HG03103 (cell line): ENCODE measurements around the gene TMEM237.

Source experiments
- ATAC-seq: cut with Tn5 transposase; IDR thresholded peaks from one replicate; pipeline ENCODE4 v1.9.1; 2021; ENCODE audit warnings: low read depth; ENCODE audit not compliant: unreplicated experiment

Gene TMEM237

GRCh38 chr2:201642579-201643215 is 606 bp downstream of the TMEM237 start:
- peak; percentile 75 for ATAC-seq

DNA sequence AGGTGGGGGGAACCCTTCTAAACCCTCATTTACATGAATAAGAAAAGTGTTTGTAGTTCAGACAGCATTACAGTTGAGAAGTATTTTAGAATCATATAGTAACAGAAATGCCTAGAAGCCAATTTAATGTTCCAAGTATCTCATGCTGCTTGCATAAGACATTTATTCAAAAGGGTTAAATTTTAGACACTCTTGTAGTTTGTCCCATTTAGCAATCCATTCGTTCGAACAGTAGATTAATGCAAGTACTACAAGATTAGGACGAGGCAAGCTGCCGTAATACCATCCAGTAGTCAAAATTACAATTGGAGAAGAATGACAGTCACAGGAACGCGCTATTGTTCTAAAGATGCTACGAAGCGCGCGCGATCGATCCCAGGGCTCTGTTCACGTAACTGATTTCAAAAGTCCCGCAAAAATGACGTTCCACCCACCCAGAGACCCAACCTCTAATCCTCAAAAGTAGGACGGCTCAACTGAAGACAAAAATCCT is 1.2 kb downstream of the TMEM237 start:
- peak; percentile 37 for ATAC-seq

DNA sequence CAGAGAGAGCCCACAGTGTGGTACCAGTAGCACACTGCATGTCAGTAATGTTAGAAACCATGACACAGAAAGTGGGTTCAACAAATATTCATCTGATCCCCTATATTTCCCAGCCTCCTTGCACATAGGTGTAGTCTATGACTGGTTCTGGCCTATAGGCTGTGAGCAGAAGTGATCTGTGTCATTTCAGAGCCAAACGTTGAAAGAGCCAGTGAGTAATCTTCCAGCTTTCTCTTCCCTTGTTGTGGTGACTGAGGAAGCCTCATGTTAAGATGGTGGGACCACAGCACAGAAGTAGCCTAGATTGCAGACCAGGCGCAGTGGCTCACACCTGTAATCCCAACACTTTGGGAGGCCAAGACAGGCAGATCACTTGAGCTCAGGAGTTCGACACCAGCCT is 4.1 kb downstream of the TMEM237 start:
- no peak for ATAC-seq

DNA sequence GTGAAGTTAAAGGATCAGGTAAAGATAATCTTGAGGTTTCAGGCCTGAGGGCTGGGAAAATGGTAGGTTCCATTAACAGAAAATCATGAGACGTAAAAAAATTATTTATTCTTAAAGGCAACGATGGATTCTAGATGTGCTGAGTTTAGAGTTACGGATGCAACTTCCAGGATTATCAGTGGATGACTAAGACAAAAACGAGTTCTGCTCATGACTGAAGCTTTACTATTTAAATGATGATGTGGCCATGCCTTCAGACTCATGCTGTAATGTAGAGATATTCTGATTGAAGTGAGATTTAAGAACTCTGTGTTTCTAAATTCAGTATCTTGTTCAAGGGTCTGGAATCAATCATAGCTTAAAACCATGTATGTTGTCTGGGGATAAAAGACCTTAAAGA is 5.0 kb downstream of the TMEM237 start:
- ATAC-seq = no peak

DNA sequence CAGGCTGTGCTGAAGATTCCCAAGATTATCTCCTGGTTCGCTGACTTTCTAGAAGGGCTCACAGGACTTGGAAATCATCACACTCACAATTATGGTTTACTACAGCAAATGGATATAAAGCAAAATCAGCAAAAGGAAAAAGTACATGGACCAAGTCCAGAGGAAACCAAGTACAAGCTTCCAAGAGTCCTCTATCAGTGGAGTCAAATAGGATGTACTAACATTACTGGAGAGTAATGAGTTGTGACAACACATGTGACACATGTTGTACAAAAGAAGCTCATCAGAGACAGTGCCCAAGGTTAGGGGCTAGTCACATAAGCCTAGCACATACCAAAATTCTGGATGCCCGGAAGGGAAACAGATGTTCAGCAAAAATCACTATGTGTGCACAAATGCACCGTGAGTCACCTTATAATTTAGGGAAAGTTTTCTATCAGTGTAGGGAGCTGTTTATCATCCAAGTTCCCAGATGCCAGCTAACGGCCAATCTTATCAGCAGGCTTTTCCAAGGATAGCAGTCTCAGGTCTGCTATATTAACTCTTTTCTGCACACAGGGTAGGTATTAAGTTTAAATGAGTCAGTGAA is 9.5 kb downstream of the TMEM237 start:
- ATAC-seq = no peak

- no peak for ATAC-seq
Observed at GRCh38 chr2:201631041-201631440, 12.3 kb downstream of the TMEM237 start.

GRCh38 chr2:201630577-201630976 is 12.7 kb downstream of the TMEM237 start:
- ATAC-seq = no peak

GRCh38 chr2:201628545-201628944 is 14.8 kb downstream of the TMEM237 start:
- ATAC-seq = no peak

DNA sequence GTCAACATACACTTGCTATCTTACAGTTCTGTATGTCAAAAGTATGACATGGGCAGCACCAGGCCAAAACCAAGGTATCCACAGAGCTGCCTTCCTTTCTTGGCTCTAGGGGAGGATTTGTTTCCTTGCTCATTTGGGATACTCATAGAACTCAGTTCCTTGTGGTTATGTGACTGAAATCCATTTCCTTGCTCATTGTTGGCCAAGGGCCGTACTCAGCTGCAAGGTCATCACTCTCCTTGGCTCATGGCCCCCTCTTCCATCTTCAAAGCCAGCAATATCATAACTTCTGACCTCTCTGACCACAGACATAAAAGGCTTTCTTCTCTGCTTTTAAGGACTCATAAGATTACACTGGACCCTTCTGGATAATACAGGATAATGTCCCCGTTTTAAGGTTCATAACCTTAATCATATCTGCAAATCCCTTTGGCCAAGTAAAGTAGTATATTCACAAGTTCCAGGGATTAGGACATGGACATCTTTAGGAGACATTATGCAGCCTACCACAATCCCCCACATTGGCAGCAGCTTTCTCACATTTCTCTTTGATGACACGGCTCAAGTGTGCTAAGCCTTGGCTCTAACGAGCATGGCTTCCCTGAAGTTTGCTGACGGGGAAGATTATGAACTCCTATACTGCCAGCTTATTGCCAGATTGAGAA is 20.9 kb downstream of the TMEM237 start:
- no peak for ATAC-seq

GRCh38 chr2:201621293-201621999 is 21.9 kb downstream of the TMEM237 start:
- ATAC-seq = no peak

DNA sequence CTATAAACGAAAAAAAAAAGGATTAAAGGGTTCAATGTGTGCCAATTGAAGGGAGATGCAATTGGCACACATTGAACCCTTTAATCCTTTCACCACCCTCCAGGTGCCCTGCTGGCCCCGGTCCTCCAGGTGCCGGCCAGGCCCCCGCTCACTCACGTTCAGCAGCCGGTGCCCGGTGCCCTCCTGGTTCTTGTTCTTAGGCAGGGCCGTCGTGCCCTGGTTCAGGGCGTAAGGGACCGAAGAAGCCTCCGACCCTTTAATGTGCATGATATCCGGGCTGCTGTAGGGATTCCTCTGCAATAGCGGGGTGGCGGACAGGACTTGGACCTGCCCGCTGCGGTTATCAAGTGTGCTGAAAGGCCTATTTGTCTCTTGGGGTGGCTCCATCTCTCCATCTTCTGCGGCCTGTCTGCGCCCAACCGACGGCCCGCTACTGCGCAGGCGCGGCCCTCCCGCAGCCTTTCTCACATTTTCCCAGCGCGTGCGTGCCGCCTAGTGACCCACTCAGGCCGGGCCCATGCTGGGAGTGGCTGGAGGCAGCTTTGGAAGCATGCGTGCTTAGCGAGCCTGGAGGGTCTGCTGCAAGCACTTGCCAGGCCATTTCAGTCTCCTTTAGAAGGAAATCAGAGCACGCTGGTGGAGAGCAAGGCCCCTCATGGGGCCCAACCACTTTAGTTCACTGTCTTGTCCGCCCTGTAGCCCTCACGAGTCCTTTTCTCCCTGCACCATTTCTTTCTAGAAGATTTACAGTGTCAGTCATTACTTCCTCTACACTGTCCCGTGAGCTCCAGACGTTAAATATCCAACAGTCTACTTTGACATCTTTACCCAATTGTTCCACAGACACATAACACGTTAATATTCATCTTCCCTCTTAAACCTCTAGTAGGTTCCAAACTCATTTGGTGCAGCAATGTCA is 24.3 kb downstream of the TMEM237 start:
- ATAC-seq = no peak

DNA sequence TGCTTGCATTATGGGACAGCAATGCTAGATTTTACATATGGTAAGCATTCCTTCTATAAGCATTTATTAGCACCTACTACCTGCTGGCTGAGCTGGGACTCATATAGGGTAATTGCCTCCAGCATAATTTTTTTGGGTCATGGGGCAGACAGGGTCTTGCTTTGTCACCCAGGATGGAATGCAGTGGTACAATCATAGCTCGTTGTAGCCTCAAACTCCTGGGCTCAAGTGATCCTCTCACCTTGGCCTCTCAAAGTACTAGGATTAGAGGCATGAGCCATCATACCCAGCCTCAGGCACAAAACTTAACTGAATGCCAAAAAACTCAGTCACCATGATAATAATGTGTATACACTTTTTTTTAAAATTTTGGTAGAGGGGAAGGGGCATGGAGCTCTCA is 35.3 kb downstream of the TMEM237 start:
- ATAC-seq = no peak

DNA sequence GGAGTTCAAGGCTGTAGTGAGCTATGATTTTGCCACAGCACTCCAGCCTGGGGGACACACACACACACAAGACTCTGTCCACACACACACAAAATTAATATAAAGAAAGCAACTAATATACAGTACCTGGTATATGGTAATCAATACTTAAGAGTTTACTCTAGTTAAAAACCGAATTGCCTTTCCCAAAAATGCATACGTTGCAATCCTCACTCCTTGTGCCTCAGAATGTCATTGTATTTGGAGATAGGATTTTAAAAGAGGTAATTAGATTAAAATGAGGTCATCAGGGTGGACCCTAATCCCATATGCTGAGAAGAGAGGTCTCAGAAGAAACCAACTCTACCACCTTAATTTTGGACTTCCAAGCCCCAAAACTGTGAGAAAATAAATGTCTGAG is 35.7 kb downstream of the TMEM237 start:
- ATAC-seq = no peak

DNA sequence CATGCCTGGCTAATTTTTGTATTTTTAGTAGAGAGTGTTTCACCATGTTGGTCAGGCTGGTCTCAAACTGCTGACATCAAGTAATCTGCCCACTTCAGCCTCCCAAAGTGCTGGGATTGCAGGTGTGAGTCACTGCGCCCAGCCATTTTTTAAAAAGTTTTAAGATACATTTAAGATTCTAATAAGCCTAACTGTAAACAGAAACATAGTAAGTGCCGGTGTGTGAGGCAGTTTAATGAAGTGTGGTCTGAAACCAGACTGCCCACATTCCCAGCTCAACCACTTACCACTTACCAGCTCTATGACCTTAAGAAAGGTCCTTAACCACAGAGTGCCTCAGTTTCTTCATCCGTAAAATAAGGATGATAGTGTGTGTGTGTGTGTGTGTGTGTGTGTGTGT is 42.4 kb downstream of the TMEM237 start:
- ATAC-seq = no peak

GRCh38 chr2:201597397-201597796 is 45.9 kb downstream of the TMEM237 start:
- no peak for ATAC-seq

DNA sequence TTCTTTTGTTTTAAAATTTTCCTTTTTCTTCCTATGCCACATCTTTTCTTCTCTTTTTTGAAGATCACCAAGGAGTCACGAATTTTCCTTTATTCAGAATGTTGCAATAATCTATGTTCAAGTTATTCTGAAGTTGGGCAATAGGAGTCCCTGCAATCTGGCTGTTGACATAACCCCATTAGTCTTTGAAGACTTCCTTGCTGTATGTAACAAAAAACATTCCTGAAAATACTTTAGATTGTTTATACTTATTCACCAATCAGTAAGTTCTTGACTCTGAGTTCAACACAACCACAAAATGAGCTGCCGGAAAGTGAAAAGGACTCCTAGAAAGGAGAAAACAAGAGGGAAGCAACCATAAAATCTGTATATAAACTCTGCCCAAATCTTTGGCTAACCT is 62.8 kb downstream of the TMEM237 start:
- no peak for ATAC-seq

- no peak for ATAC-seq
Observed at GRCh38 chr2:201579536-201579935, 63.8 kb downstream of the TMEM237 start.

GRCh38 chr2:201575971-201576370 is 67.3 kb downstream of the TMEM237 start:
- ATAC-seq = no peak

- ATAC-seq = no peak
Observed at GRCh38 chr2:201574766-201575165, 68.5 kb downstream of the TMEM237 start.

DNA sequence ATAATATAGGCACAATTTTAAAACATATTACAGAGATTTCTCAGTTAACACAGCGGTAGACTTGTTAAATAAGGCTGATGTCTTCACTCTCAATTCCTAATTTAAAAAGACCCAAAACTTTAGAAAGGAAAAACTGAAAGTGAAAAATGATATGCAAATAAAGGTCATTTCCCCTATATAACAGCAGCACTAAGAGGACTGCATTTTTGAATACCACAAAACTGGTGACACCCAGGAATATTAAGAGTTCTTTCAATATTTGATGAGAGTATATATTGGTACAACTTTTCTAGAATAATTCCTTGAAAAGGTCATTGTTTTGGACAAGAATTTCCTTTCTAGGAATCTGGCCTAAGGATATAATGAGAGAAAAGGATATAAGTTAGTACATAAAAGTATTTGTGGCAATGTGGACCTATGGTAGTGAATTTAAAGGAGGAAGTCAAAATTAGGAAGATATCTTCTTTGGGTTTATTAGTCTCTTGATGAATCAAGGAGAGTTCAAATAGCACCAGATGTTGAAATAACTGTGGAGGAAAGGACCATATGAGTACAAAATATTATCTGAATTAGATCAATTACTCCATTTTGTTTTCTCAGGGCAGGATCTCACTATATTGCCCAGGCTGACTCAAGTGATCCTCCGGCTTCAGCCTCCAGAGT is 70.3 kb downstream of the TMEM237 start:
- ATAC-seq = no peak
